ENCODE data around the gene DNAJC6.

DNAJC6 gene

GRCh38 chr1:65412256-65412983 is 103.1 kb downstream of the DNAJC6 start:
- no peak for DNase-seq

GRCh38 chr1:65412984-65413375 is 103.6 kb downstream of the DNAJC6 start:
- DNase-seq = no peak

- no peak for DNase-seq
Observed at GRCh38 chr1:65414538-65414937, 105.2 kb downstream of the DNAJC6 start.

GRCh38 chr1:65416767-65417166 is 107.4 kb downstream of the DNAJC6 start:
- no peak for DNase-seq

- no peak for DNase-seq
Observed at GRCh38 chr1:65417729-65418128, 108.4 kb downstream of the DNAJC6 start.

GRCh38 chr1:65418522-65419185 is 109.3 kb downstream of the DNAJC6 start:
- no peak for DNase-seq

GRCh38 chr1:65419681-65420589 is 110.6 kb downstream of the DNAJC6 start:
- DNase-seq = peak; percentile 97

- DNase-seq = no peak
Observed at GRCh38 chr1:65420590-65421350, 111.4 kb downstream of the DNAJC6 start, which contains the start of the genes LEPR and LEPROT. TSS of gene LEPR (plus strand) at chr1:65420668. CDS start at chr1:65565566, 144,898 bp downstream. TSS of gene LEPROT (plus strand) at chr1:65420668. CDS start at chr1:65420725, 57 bp downstream.

- no peak for DNase-seq
Observed at GRCh38 chr1:65421351-65422025, 112.1 kb downstream of the DNAJC6 start.

GRCh38 chr1:65422241-65423203 is 113.2 kb downstream of the DNAJC6 start:
- no peak for DNase-seq

- no peak for DNase-seq
Observed at GRCh38 chr1:65423884-65424572, 114.7 kb downstream of the DNAJC6 start.

GRCh38 chr1:65424573-65424889 is 115.2 kb downstream of the DNAJC6 start:
- no peak for DNase-seq

GRCh38 chr1:65425006-65425405 is 115.7 kb downstream of the DNAJC6 start:
- DNase-seq = no peak

- DNase-seq = no peak
Observed at GRCh38 chr1:65425697-65426096, 116.4 kb downstream of the DNAJC6 start.

- no peak for DNase-seq
Observed at GRCh38 chr1:65429078-65429477, 119.7 kb downstream of the DNAJC6 start.

GRCh38 chr1:65429806-65430205 is 120.5 kb downstream of the DNAJC6 start:
- no peak for DNase-seq

- DNase-seq = no peak
Observed at GRCh38 chr1:65431111-65431705, 121.9 kb downstream of the DNAJC6 start.

- DNase-seq = no peak
Observed at GRCh38 chr1:65432918-65433317, 123.6 kb downstream of the DNAJC6 start.

- no peak for DNase-seq
Observed at GRCh38 chr1:65434255-65434654, 124.9 kb downstream of the DNAJC6 start.

- no peak for DNase-seq
Observed at GRCh38 chr1:65434760-65435159, 125.4 kb downstream of the DNAJC6 start.

All from stimulated activated CD4-positive, alpha-beta T cell treated with anti-CD3 and anti-CD28 coated beads, Interleukin-4, amount 100 ng/mL, for 1 hour (primary cell).